Measurements from ENCODE around the gene STX10.
"Not testable (repeated sequence)": the region's sequence is repeated elsewhere in the genome, so short reads cannot be mapped to it uniquely, and the experiment has no call there.

Gene STX10
- total RNA-seq = 26.8 to 58.2 (median 37.7) reads per million in 9 experiments

GRCh38 chr19:13150187-13150930, at the start of gene STX10, which contains the start of gene IER2:
STX10 (minus strand) TSS chr19:13150375; CDS start chr19:13150173, 202 bp downstream.
IER2 (plus strand) TSS chr19:13150411; CDS start chr19:13153187, 2,776 bp downstream.
- no peaks in the 10 kb centered on the region for H3K9me3 Mint-ChIP-seq
- peak; percentile 58 for ATAC-seq (replicated peaks)
- peak; percentile 91 to 94 (median 92) for DNase-seq
- H3K4me1 Mint-ChIP-seq (ENCODE audit: low read depth in 2 of 2) = peaks cover 39 to 41% of the 10 kb centered on the region in 2 donors
- no peaks in the 10 kb centered on the region for H3K27me3 Mint-ChIP-seq
- H3K36me3 Mint-ChIP-seq (ENCODE audit: insufficient read depth) = peaks cover 64% of the 10 kb centered on the region
- H3K4me3 Mint-ChIP-seq = peak within 1 kb of the TSS; percentile 94 to 99
- H3K27ac Mint-ChIP-seq = peak within 1 kb of the TSS; percentile 100

DNA sequence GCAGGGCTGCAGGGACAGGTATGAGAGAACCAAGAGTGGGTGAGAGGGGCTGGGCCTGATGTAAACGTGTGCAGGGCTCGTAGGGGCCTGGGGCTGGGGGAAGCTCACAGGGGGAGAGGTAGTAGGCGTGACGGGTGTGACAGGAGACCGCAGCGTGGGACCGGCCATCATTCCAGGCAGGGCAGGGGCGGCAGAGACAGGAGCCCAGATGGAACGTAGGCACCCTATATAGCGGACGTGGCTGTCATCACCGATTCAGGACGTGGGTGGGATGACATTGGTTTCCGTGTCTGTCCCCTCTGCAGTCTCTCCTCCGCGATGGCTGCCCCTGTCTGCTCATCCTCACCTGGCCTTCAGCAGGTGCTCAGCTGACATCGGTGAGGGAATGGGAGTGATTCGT, 48.5 kb upstream of the STX10 start:
- peak overlapping the region in 1 of 2 donors; percentile 68 for H3K27ac Mint-ChIP-seq
- H3K9me3 Mint-ChIP-seq = no peaks in the 10 kb centered on the region
- H3K4me3 Mint-ChIP-seq = no peak overlapping the region
- no peaks in the 10 kb centered on the region for H3K27me3 Mint-ChIP-seq
- no peak for DNase-seq
- H3K4me1 Mint-ChIP-seq (ENCODE audit: low read depth in 2 of 2) = peaks cover 6 to 8% of the 10 kb centered on the region in 2 donors
- H3K36me3 Mint-ChIP-seq (ENCODE audit: insufficient read depth) = no peaks in the 10 kb centered on the region
- no peak for ATAC-seq (replicated peaks)

- peak; percentile 45 to 54 (median 53) for DNase-seq
- H3K4me3 Mint-ChIP-seq = peak overlapping the region; percentile 8 to 48
Measured at GRCh38 chr19:13195678-13196077, 45.5 kb upstream of the STX10 start.

DNA sequence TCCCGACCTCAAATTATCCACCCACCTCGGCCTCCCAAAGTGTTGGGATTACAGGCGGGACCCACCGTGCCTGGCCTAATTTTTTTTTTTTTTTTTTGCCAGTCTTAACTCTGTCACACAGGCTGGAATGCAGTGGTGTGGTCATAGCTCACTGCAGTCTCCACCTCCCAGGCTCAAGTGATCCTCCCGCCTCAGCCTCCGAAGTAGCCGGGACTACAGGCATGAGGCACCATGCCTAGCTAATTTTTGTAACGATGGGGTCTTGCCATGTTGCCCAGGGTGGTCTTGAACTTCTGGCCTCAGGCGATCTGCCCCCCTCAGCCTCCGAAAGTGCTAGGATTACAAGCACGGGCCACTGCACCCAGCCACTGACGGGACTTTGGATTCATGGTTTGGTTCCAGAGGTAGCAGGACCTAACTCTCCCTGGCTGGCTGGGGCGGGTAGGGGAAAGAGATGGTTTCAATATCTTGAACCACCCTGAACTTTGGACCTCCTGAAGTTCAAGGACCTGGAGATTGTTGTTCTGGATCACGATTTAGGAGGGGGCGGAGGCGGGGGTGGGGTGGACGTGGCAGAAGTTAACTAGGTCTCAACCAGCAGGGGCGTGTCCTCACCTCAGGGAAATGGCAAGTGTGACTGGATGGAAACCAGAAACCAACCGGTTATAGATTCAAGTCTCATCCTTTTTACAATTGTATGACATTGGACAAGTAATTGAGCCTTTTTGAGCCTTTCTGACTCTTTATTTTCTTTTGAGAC, 40.8 kb upstream of the STX10 start:
- Mint-ChIP-seq H3K4me3 (no peak overlapping the region), H3K27me3 (no peaks in the 10 kb centered on the region), H3K9me3 (no peaks in the 10 kb centered on the region), H3K36me3 (ENCODE audit: insufficient read depth) (no peaks in the 10 kb centered on the region), H3K4me1 (ENCODE audit: low read depth in 2 of 2) (peaks cover 11 to 20% of the 10 kb centered on the region in 2 donors), H3K27ac (no peak overlapping the region)
- DNase-seq (no peak), ATAC-seq (replicated peaks) (no peak)

More at GRCh38 chr19:13195678-13196077, 45.5 kb upstream of the STX10 start:
- Mint-ChIP-seq H3K4me1 (ENCODE audit: low read depth in 2 of 2) (peaks cover 6 to 16% of the 10 kb centered on the region in 2 donors), H3K9me3 (no peaks in the 10 kb centered on the region), H3K27ac (no peak overlapping the region), H3K27me3 (no peaks in the 10 kb centered on the region), H3K36me3 (ENCODE audit: insufficient read depth) (no peaks in the 10 kb centered on the region)
- ATAC-seq (replicated peaks) = peak; percentile 69

DNA sequence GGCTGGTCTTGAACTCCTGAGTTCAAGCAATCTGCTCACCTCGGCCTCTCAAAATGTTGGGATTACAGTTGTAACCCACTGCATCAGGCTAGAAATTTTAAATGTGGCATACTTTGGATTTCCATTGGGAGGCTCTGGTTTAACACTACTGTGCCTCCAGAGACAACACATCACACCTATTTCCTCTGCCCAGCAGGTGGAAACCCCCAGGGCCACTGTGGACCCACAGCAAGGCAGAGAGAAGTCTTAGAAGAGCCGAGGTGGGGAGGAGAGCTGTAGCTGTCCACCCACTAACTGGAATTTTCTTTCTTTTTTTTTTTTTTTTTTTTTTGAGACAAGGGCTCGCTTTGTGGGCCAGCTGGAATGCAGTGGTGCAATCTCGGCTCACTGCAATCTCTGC, 39.4 kb upstream of the STX10 start:
- Mint-ChIP-seq H3K36me3 (ENCODE audit: insufficient read depth) (no peaks in the 10 kb centered on the region), H3K27ac (no peak overlapping the region), H3K9me3 (no peaks in the 10 kb centered on the region), H3K4me1 (ENCODE audit: low read depth in 2 of 2) (peaks cover 9 to 17% of the 10 kb centered on the region in 2 donors), H3K27me3 (no peaks in the 10 kb centered on the region), H3K4me3 (no peak overlapping the region)
- DNase-seq (no peak), ATAC-seq (replicated peaks) (no peak)

DNA sequence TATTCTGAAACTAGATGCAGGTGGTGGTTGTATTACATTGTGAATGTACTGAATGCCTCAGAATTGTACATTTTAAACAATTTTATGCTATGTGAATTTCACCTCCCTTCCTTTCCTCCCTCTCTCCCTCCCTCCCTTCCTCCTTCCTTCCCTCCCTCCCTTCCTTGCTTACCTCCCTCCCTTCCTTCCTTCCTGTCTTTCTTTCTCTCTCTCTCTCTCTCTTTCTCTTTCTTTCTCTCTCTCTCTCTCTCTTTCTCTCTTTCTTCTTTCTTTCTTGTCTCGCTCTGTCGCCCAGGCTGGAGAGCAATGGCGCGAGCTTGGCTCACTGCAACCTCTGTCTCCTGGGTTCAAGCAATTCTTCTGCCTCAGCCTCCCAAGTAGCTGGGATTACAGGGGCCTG, 37.2 kb upstream of the STX10 start:
- DNase-seq = no peak
- peak overlapping the region in 1 of 2 donors; percentile 33 for H3K4me3 Mint-ChIP-seq
- ATAC-seq (replicated peaks) = no peak
- no peaks in the 10 kb centered on the region for H3K36me3 Mint-ChIP-seq (ENCODE audit: insufficient read depth)
- H3K27ac Mint-ChIP-seq = peak overlapping the region; percentile 8 to 74
- H3K9me3 Mint-ChIP-seq = no peaks in the 10 kb centered on the region
- H3K4me1 Mint-ChIP-seq (ENCODE audit: low read depth in 2 of 2) = peaks cover 9 to 15% of the 10 kb centered on the region in 2 donors
- H3K27me3 Mint-ChIP-seq = no peaks in the 10 kb centered on the region

DNA sequence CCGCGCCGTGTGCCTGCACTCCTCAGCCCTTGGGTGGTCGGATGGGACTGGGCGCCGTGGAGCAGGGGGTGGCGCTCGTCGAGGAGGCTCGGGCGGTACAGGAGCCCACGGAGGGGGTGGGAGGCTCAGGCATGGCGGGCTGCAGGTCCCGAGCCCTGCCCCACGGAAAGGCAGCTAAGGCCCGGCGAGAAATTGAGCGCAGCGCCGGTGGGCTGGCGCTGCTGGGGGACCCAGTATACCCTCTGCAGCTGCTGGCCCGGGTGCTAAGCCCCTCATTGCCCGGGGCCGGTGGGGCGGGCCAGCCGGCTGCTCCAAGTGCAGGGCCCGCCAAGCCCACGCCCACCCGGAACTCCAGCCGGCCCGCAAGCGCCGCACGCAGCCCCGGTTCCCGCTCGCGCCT, 36.5 kb upstream of the STX10 start:
- H3K4me3 Mint-ChIP-seq; H3K27me3 Mint-ChIP-seq; H3K9me3 Mint-ChIP-seq; DNase-seq; H3K36me3 Mint-ChIP-seq (ENCODE audit: insufficient read depth); H3K27ac Mint-ChIP-seq; ATAC-seq (replicated peaks): not testable (repeated sequence)
- H3K4me1 Mint-ChIP-seq (ENCODE audit: low read depth in 2 of 2) = peaks cover 15 to 20% of the 10 kb centered on the region in 2 donors

DNA sequence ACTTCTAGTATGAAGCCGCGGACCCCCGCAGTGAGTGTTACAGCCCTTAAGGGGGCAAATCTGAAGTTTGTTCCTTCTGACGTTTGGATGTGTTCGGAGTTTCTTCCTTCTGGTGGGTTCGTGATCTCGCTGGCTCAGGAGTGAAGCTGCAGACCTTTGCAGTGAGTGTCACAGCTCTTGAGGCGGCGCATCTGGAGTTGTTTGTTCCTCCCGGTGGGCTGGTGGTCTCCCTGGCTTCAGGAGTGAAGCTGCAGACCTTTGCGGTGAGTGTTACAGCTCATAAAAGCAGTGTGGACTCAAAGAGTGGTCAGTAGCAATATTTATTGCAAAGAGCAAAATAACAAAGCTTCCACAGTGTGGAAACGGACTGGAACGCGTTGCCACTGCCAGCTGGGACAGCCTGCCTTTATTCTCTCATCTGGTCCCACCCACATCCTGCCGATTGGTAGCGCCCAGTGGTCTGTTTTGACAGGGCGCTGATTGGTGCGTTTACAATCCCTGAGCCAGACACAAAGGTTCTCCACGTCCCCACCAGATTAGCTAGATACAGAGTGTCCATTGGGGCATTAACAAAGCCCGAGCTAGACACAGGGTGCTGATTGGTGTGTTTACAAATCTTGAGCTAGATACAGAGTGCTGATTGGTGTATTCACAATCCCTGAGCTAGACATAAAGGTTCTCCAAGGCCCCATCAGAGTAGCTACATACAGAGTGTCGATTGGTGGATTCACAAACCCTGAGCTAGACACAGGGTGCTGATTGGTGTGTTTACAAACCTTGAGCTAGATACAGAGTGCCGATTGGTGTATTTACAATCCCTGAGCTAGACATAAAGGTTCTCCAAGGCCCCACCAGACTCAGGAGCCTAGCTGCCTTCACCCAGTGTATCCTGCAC, 35.8 kb upstream of the STX10 start:
- H3K9me3 Mint-ChIP-seq; H3K27me3 Mint-ChIP-seq; DNase-seq; H3K36me3 Mint-ChIP-seq (ENCODE audit: insufficient read depth); H3K4me3 Mint-ChIP-seq; ATAC-seq (replicated peaks): not testable (repeated sequence)
- peaks cover 16 to 17% of the 10 kb centered on the region in 2 donors for H3K4me1 Mint-ChIP-seq (ENCODE audit: low read depth in 2 of 2)
- peak overlapping the region in 1 of 2 donors; percentile 69 for H3K27ac Mint-ChIP-seq

DNA sequence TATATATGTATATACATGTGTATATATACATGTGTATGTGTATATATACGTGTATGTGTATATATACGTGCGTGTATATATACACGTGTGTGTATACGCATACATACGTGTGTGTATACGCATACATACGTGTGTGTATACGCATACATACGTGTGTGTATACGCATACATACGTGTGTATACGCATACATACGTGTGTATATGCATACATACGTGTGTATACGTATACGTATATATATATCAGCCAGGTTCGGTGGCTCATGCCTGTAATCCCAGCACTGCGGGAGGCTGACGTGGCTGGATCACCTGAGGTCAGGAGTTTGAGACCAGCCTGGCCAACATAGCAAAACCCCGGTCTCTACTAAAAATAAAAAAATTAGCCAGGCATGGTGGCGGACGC, 34.8 kb upstream of the STX10 start:
- H3K36me3 Mint-ChIP-seq (ENCODE audit: insufficient read depth); ATAC-seq (replicated peaks); H3K4me3 Mint-ChIP-seq; H3K27me3 Mint-ChIP-seq; H3K27ac Mint-ChIP-seq; DNase-seq; H3K9me3 Mint-ChIP-seq: not testable (repeated sequence)
- H3K4me1 Mint-ChIP-seq (ENCODE audit: low read depth in 2 of 2) = peaks cover 20 to 25% of the 10 kb centered on the region in 2 donors

DNA sequence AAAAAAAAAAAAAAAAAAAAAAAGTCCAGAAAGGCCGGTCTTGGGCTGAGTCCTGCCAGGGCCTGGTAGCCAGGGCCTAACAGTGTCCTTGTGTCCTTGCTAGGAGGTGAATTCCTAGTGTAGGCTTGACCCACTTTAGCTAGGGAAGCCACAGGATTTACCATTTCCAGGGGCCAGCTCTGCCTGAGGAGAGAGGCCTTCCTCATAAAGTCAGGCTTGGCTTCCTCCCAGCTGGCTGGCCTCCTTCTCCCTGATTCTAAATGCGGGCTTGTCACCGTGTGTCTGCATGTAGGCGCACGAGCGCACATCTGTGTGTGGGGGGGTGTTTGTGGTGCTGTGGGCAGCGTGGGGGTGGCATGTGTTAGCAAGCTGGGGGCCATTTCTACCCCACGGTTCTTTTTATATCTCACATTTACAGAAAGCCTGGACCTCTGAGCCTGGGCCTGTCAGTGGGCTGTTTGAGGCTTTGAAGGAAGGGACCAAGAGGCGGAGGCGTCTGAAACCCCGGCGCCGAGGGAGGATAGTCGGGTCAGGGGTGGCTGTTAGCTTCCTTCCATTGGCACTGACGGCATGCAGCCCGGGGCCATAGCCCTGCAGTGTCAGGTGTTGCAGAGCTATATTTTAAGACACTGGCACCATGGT, 31.7 kb upstream of the STX10 start:
- peak; percentile 50 to 56 (median 53) for DNase-seq
- Mint-ChIP-seq H3K4me3 (peak overlapping the region; percentile 74 to 78), H3K27me3 (no peaks in the 10 kb centered on the region), H3K27ac (peak overlapping the region; percentile 89 to 92), H3K36me3 (ENCODE audit: insufficient read depth) (peaks cover 5% of the 10 kb centered on the region), H3K9me3 (no peaks in the 10 kb centered on the region), H3K4me1 (ENCODE audit: low read depth in 2 of 2) (peaks cover 18 to 20% of the 10 kb centered on the region in 2 donors)
- ATAC-seq (replicated peaks) = peak; percentile 94

DNA sequence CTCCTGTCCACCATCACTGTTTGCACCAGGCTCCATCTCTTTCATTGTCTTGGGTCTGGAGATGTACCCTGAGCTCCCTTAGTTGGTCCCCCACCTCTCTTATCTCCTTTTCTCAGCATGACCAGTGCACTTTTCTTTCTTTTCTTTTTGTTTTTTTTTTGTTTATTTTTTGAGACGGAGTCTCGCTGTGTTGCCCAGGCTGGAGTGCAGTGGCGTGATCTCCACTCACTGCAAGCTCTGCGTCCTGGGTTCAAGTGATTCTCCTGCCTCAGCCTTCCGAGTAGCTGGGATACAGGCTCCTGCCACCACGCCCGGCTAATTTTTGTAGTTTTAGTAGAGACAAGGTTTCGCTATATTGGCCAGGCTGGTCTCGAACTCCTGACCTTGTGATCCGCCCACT, 28.1 kb upstream of the STX10 start:
- H3K27me3 Mint-ChIP-seq; DNase-seq; H3K36me3 Mint-ChIP-seq (ENCODE audit: insufficient read depth); ATAC-seq (replicated peaks); H3K9me3 Mint-ChIP-seq; H3K4me3 Mint-ChIP-seq: not testable (repeated sequence)
- Mint-ChIP-seq H3K27ac (peak overlapping the region in 1 of 2 donors; percentile 65), H3K4me1 (ENCODE audit: low read depth in 2 of 2) (peaks cover 12 to 18% of the 10 kb centered on the region in 2 donors)

- not testable (repeated sequence) for H3K36me3 Mint-ChIP-seq (ENCODE audit: insufficient read depth); H3K9me3 Mint-ChIP-seq; DNase-seq; ATAC-seq (replicated peaks); H3K27ac Mint-ChIP-seq; H3K4me3 Mint-ChIP-seq; H3K27me3 Mint-ChIP-seq
- peaks cover 19 to 25% of the 10 kb centered on the region in 2 donors for H3K4me1 Mint-ChIP-seq (ENCODE audit: low read depth in 2 of 2)
Measured at GRCh38 chr19:13177584-13177983, 27.4 kb upstream of the STX10 start.

Measured in effector memory CD8-positive, alpha-beta T cell (primary cell).